Measurements from ENCODE around the gene PYGB. TPM values are rescaled to one million over a fixed set of nuclear protein-coding genes. Genes with fewer than 3 reads are reported as not detected.

The PYGB gene
- total RNA-seq, 1 experiment from 2014 or later = 258 TPM

DNA sequence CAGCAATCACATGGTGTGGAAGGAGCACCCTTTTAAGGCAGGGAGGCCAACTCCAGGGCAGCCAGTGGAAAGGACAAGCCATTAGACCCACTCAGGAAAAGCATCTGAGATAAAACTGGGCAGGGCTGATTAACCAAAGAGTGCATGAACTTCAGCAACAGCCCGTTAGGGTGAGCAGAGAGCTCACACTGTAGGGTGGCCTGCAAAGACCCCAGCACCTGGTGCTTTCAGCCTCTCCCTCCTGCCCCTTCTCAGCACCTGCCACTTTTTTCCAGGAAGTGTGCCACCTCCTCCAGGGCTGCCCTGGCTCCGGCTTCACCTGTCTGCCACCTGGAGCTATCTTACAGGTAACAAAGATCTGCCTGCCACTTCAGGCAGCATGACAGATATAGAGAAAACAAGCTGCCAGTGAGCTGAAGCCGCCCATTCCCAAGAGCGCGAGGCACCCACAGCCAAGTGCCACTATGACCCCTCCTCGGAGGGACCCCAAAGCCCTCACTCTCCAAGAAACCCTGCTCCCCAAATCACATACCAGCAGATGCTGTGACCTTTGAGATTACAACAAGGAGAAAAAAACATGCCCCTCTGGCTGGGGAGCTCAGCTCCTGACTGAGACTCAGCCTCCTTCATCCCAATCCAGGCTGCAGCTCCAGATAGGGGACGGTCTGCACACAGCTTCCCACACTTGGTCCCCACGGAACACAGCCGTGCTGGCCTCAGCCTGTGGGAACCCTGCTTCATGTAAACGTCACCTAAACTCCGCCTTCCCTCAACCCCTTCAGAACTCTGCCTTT, 71.6 kb downstream of the PYGB start:
- H3K9me3 Mint-ChIP-seq (ENCODE audit: low read depth, unreplicated experiment) = no peaks in the 10 kb centered on the region
- H3K36me3 Mint-ChIP-seq (ENCODE audit: insufficient read depth, unreplicated experiment) = no peaks in the 10 kb centered on the region
- no peak overlapping the region for H3K27ac Mint-ChIP-seq (ENCODE audit: unreplicated experiment)
- CTCF ChIA-PET = no interaction called here
- no peak overlapping the region for H3K4me3 Mint-ChIP-seq (ENCODE audit: low read depth, unreplicated experiment)
- no TSS peak for BruUV-seq (replicated peaks)
- TF ChIP-seq, protein P1, sequence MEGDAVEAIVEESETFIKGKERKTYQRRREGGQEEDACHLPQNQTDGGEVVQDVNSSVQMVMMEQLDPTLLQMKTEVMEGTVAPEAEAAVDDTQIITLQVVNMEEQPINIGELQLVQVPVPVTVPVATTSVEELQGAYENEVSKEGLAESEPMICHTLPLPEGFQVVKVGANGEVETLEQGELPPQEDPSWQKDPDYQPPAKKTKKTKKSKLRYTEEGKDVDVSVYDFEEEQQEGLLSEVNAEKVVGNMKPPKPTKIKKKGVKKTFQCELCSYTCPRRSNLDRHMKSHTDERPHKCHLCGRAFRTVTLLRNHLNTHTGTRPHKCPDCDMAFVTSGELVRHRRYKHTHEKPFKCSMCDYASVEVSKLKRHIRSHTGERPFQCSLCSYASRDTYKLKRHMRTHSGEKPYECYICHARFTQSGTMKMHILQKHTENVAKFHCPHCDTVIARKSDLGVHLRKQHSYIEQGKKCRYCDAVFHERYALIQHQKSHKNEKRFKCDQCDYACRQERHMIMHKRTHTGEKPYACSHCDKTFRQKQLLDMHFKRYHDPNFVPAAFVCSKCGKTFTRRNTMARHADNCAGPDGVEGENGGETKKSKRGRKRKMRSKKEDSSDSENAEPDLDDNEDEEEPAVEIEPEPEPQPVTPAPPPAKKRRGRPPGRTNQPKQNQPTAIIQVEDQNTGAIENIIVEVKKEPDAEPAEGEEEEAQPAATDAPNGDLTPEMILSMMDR (IDR thresholded peaks at IDR 0.05; ENCODE audit: unreplicated experiment) = no peak
- H3K27me3 Mint-ChIP-seq (ENCODE audit: unreplicated experiment) = no peaks in the 10 kb centered on the region
- no peaks in the 10 kb centered on the region for H3K4me1 Mint-ChIP-seq (ENCODE audit: low read depth, unreplicated experiment)
- DNase-seq = no peak
- intact Hi-C loops (cut with micrococcal nuclease; ENCODE audit: unreplicated experiment) = no loop called here

DNA sequence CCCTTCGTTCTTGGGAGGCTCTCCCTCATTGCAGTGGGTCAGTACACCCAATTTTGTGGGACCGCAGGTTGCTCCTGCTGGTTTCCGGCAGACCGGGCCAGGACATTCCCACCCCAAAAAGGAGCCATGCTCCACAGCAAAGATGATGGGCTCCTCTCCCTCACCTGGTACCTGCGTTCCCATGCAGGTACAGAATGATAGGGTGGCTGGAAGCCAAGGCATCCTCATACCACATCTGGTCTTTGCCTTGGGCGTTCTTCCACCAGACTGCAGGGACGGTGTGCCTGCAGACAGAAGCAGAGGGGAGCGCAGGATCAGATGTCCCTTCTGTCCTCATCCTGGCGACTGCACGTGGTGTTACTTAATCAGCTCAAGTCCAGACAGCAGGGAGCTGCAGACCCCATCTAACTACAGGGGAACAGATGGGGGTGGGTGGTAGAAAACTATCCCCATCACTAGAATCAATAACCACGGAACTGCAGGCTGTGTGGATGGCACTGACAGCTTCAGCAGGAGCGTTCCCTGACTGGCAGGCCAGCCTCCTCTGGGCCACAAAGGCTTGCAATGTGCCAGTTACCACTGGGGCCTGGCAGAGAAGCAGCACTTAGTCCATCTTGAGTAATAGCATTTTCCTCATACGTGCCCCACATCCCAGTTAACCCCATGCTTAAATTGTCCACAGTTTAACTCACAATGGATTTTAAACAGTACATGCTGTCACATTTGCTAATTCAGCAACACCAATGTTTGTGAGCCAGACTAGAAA, 72.3 kb downstream of the PYGB start:
- no peaks in the 10 kb centered on the region for H3K27me3 Mint-ChIP-seq (ENCODE audit: unreplicated experiment)
- H3K36me3 Mint-ChIP-seq (ENCODE audit: insufficient read depth, unreplicated experiment) = no peaks in the 10 kb centered on the region
- CTCF ChIA-PET = no interaction called here
- intact Hi-C loops (cut with micrococcal nuclease; ENCODE audit: unreplicated experiment) = no loop called here
- no TSS peak for BruUV-seq (replicated peaks)
- H3K4me1 Mint-ChIP-seq (ENCODE audit: low read depth, unreplicated experiment) = no peaks in the 10 kb centered on the region
- TF ChIP-seq, protein P1 (IDR thresholded peaks at IDR 0.05; ENCODE audit: unreplicated experiment) = no peak
- H3K27ac Mint-ChIP-seq (ENCODE audit: unreplicated experiment) = no peak overlapping the region
- no peak for DNase-seq
- H3K4me3 Mint-ChIP-seq (ENCODE audit: low read depth, unreplicated experiment) = no peak overlapping the region
- no peaks in the 10 kb centered on the region for H3K9me3 Mint-ChIP-seq (ENCODE audit: low read depth, unreplicated experiment)

- intact Hi-C loops (cut with micrococcal nuclease; ENCODE audit: unreplicated experiment) = no loop called here
- TF ChIP-seq, protein P1 (IDR thresholded peaks at IDR 0.05; ENCODE audit: unreplicated experiment) = no peak
- H3K36me3 Mint-ChIP-seq (ENCODE audit: insufficient read depth, unreplicated experiment) = no peaks in the 10 kb centered on the region
- BruUV-seq (replicated peaks) = no TSS peak
- no peak overlapping the region for H3K4me3 Mint-ChIP-seq (ENCODE audit: low read depth, unreplicated experiment)
- no peak overlapping the region for H3K27ac Mint-ChIP-seq (ENCODE audit: unreplicated experiment)
- no peaks in the 10 kb centered on the region for H3K4me1 Mint-ChIP-seq (ENCODE audit: low read depth, unreplicated experiment)
- CTCF ChIA-PET = no interaction called here
- no peaks in the 10 kb centered on the region for H3K9me3 Mint-ChIP-seq (ENCODE audit: low read depth, unreplicated experiment)
- DNase-seq = no peak
- H3K27me3 Mint-ChIP-seq (ENCODE audit: unreplicated experiment) = no peaks in the 10 kb centered on the region
Measured at GRCh38 chr20:25321262-25321831, 73.5 kb downstream of the PYGB start.

GRCh38 chr20:25321991-25322390, 74.1 kb downstream of the PYGB start:
- CTCF ChIA-PET = no interaction called here
- TF ChIP-seq, protein P1 (IDR thresholded peaks at IDR 0.05; ENCODE audit: unreplicated experiment) = no peak

More at GRCh38 chr20:25321991-25322390, 74.1 kb downstream of the PYGB start:
- Mint-ChIP-seq H3K36me3 (ENCODE audit: insufficient read depth, unreplicated experiment) (no peaks in the 10 kb centered on the region), H3K27ac (ENCODE audit: unreplicated experiment) (no peak overlapping the region), H3K4me1 (ENCODE audit: low read depth, unreplicated experiment) (no peaks in the 10 kb centered on the region), H3K4me3 (ENCODE audit: low read depth, unreplicated experiment) (no peak overlapping the region), H3K9me3 (ENCODE audit: low read depth, unreplicated experiment) (no peaks in the 10 kb centered on the region), H3K27me3 (ENCODE audit: unreplicated experiment) (no peaks in the 10 kb centered on the region)
- intact Hi-C loops (cut with micrococcal nuclease; ENCODE audit: unreplicated experiment) = no loop called here
- BruUV-seq (replicated peaks) = no TSS peak
- DNase-seq = no peak
